Measurements from ENCODE around the gene MGMT.

Gene MGMT

DNA sequence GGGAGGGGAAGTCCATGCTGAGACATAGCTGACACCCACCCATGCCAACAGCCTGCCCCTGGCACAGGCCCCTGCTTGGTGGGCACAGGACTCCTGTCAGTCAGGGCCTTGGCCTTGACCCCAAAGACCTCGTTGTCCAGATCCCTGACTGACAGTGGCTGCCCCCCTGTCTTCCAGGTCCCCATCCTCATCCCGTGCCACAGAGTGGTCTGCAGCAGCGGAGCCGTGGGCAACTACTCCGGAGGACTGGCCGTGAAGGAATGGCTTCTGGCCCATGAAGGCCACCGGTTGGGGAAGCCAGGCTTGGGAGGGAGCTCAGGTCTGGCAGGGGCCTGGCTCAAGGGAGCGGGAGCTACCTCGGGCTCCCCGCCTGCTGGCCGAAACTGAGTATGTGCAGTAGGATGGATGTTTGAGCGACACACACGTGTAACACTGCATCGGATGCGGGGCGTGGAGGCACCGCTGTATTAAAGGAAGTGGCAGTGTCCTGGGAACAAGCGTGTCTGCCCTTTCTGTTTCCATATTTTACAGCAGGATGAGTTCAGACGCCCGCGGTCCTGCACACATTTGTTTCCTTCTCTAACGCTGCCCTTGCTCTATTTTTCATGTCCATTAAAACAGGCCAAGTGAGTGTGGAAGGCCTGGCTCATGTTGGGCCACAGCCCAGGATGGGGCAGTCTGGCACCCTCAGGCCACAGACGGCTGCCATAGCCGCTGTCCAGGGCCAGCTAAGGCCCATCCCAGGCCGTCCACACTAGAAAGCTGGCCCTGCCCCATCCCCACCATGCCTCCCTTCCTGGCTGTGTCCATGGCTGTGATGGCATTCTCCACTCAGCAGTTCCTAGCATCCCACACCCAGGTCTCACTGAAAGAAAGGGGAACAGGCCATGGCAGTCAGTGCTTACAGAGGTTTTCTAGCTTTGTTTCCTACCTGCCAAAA is 299.8 kb downstream of the MGMT start:
- DNase-seq = no peak

- DNase-seq = no peak
Observed at GRCh38 chr10:129767751-129768150, 300.7 kb downstream of the MGMT start.

- DNase-seq = no peak
Observed at GRCh38 chr10:129768437-129769355, 301.7 kb downstream of the MGMT start.

DNA sequence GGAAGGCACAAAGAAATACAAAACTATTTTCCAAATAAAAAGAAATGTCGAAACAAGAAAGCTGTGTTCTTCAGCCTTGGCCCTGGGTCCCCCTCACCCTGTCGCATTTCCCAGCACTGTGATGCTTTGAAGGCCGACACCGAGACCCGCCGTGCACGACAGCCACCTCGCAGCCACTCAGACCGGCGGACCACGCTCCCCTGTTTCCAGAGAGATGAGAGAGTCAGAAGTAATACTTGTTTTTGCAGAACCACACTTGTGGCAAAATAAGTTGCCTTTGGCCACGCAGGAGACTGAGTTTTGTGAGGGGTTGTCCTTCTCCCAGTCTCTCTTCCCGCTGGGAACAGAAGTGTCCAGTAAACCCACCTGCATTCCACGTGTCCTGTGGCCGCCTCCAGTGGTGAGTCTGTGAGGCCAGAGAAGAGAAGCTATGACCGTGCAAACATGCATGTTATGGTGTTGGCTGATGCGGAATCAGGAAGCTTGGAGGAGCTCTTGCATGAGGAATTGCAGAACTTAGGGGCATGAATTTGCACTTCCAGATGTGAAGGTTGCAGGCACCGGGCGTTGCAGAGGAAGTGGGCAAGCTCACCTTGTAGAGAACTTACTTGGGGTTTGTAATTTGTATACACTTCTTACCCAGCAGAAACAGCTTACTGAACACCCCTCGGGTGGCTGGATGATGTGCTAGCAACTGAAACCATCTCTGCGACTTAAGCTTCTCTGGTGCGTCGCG is 302.5 kb downstream of the MGMT start:
- no peak for DNase-seq

- DNase-seq = no peak
Observed at GRCh38 chr10:129770286-129770685, 303.2 kb downstream of the MGMT start.

GRCh38 chr10:129771024-129771423 is 304.0 kb downstream of the MGMT start:
- no peak for DNase-seq

DNA sequence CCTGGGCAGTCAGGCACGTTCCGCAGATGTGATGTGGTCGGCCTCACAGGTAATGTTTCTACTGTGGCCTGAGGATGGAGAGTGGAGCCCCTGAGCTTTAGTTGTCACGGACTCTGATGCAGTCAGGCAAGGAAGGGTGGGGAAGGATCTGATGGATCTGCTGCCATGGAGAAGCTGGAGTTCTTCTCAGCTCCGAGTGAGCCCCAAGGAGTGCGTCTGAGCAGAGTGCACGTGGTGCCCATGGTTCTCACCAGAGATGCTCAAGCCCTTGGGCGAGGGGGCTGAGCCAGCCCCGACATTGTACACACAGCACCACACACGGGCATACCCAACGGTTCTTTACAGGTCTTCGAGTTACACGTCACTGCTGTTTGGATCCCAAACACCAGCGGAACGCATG is 304.5 kb downstream of the MGMT start:
- DNase-seq = no peak

DNA sequence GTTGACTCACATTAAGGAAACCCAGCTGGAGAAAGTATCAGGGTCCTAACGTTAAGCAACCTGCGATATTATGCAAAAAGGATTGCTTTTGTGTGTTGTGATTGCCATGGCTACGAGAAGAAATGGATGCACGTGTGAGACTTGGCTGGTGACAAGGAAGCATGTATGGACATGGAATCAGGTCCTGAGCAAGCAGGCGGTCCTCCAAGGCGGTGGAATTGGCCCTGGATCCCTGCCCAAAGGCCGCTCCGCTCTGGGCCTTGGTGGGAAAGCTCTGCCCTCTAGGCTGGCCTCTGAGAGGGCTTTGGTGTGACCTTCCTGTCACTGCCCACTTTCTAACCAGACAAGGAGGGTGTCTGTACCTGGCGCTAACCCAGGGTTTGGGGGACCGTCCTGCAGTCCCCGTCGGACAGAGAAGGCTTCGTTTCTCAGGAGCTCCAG is 305.0 kb downstream of the MGMT start:
- DNase-seq = no peak

GRCh38 chr10:129772468-129773358 is 305.7 kb downstream of the MGMT start:
- DNase-seq = no peak

- no peak for DNase-seq
Observed at GRCh38 chr10:129773359-129773990, 306.4 kb downstream of the MGMT start.

DNA sequence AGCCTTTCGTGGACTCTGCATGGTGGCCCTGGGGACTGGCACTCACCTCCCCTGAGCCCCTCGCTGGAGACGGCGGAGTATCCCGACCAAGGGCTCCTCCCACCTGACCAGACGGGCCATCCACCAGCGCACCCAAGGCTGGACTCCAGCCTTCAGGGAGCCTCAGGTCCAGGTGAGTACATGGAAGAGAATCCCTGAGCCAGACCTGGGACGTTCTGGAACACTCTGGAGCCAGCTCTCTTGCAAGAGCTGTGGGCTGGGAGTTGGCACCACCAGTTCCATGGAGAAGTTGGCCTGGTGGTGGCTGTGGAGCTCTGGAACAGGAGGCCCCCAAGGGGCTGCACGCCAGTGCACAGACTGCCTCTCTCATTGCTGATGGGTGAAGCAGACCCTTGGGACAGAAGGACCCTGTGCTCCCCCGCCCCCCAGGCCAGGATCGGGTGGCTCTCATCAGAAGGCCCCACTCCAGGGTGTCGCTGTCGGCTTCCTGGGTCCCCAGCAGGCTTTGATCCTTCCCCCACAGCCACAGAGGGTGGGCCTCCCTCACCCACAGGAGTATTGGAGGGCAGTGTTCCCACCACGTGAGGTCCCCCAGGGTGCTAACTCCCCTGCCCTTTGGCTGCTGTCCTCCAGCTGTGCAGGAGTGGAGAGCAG is 307.2 kb downstream of the MGMT start:
- no peak for DNase-seq

- DNase-seq = no peak
Observed at GRCh38 chr10:129774736-129775401, 307.8 kb downstream of the MGMT start.

- DNase-seq = no peak
Observed at GRCh38 chr10:129775681-129776080, 308.6 kb downstream of the MGMT start.

- no peak for DNase-seq
Observed at GRCh38 chr10:129777687-129778086, 310.6 kb downstream of the MGMT start.

DNA sequence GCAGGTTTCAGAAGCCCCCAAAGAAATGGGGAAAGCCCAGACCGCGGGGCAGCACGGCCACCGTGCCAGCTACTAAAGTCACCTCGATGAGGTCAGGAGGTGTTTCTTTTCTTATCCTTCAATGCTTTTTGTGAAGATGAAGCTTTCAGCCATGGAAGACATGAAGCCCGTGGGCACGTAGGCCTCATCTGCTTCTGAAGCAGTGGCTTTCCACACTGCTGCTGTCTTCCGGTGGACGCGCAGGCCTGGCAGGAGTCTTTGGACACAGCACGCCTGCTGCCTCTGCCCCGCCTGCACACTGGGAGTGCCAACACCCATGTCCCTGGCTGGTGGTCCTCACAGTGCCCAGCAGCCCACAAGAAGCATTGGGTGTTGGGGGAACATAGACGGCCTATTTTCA is 311.5 kb downstream of the MGMT start:
- no peak for DNase-seq

- DNase-seq = no peak
Observed at GRCh38 chr10:129779126-129780111, 312.4 kb downstream of the MGMT start.

DNA sequence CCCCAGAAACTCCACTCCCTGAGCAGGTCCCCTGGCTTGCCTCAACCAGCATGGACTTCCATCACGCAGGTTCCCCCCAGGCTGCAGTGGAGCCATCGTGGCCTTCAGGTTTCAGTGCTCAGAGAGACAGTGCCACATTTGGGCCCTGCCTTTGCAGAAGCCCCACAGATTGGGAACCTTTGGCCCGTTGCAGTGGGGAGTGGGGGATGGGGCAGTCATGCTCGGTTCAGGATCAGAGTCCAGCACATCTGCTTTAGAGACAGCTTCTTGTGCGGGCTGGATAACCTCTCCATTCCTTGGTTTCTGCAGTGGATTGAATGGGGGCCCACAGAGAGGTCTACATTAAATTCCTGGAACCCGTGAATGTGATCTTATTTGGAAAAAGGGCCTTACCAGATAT is 313.2 kb downstream of the MGMT start:
- no peak for DNase-seq

DNA sequence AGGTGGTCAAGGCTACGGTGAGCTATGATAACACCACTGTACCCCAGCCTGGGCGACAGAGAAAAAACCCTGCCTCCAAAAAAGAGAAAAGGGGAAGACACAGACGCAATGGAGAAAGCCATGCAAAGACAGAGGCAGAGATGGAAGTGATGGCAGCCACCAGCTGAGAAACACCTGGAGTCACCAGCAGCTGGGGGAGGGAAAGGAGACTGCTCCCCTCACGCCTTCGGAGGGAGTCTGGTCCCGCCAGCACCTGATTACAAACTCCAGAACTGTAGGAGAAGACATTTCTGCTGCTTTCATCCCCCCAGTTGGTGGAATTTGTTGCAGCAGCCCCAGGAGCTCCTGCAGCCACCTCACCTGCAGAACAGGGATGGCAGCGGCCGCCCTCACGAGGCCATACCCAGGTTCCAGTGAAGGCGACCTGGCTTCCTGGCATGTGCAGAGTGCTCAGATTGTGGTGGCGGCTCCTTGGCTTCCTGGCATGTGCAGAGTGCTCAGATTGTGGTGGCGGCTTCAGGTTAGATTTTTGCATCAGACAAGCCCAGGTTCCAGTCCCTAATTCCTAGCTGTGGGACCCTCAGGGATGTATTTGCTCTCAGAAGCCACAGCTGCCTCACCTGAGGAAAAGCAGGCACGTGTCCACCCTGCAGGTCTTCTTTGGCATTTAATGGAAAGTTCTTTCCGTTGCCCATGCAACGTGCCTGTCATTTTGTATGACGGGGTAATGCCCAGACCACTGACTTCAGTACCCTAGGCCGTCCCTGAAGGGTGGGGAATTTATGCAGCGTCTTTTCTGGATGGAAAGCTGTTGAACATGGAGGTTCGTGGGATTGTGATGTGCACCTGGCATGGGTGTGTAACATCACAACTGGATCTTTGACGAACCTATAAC is 314.1 kb downstream of the MGMT start:
- DNase-seq = no peak

All from NCI-H510A (cell line).